ENCODE data around the gene HEATR1. TPM values are rescaled to one million over a fixed set of nuclear protein-coding genes. Genes with fewer than 3 reads are reported as not detected.

Gene HEATR1
- polyA plus RNA-seq, 1 of the 3 experiments (the other 2 are of a cell fraction), result 10.6 TPM

DNA sequence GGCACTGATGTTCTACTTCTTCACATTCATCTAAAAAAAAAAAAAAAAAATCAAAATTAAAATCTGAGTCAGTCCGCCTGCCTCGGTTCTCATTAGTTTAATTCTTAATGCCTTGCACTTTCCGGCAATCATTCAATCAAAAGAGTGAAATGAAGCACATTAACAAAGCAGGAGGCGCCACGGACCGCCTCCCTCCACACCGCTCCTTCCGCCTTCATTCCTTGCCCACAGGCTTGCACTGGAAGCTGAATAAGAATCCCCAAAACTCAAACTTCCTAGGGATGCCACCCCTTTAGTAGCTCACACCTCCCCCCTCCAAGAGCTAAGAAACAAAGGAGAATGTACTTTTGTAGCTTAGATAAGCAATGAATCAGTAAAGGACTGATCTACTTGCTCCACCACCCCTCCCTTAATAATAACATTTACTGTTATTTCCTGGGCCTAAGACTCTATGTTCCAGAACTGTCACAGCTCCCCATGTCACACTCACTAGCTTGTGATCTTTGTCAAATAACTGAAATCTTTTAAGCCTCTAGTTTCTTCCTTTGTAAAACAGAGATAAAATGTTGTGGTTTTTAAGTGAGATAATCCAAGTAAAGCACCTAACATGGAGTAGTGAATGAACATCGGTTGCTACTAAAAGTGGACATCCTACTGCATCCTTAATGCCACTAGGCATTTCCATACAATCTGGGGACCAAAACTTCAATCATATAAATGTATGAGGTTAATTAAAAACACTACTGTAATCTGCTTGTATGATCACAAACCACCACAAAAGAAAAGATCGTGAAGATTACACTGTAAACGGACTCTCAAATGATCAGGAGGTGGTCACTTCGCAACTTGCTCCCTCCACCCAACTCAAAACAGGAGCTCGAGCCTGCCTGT, 53.1 kb downstream of the HEATR1 start:
- Histone ChIP-seq H3K27ac (ENCODE audit: low read depth in 2 of 2, low read length in 1 of 2) (no peak overlapping the region), H3K9me2 (no peaks in the 10 kb centered on the region), H4K20me1 (ENCODE audit: insufficient read depth) (no peaks in the 10 kb centered on the region), H3K9me3 (no peaks in the 10 kb centered on the region), H2AFZ (ENCODE audit: low read depth) (no peak overlapping the region), H3K9ac (no peak overlapping the region), H3K4me2 (no peak overlapping the region), H3K79me2 (ENCODE audit: insufficient read depth) (no peaks in the 10 kb centered on the region), H3K27me3 (ENCODE audit: insufficient read depth) (no peaks in the 10 kb centered on the region), H3K4me3 (ENCODE audit: low read depth in 2 of 2, low read length in 1 of 2) (no peak overlapping the region), H3F3A (replicated peaks; ENCODE audit: insufficient read depth) (no peaks in the 10 kb centered on the region), H3K36me3 (replicated peaks in 1 of 2; ENCODE audit: control insufficient read depth in 1 of 2, insufficient read depth in 2 of 2, low read length in 1 of 2) (peaks cover 89 to 99% of the 10 kb centered on the region in 2 experiments), H3K4me1 (ENCODE audit: control insufficient read depth in 1 of 2, insufficient read depth in 2 of 2, low read depth in 1 of 2, low read length in 1 of 2) (no peaks in the 10 kb centered on the region)
- no peak for DNase-seq
- POLR2A ChIA-PET, result interaction anchor here (0.5 kb wide), 1 partner anchor 217 kb away, joined by 5 read pairs; no protein-coding TSS in a partner anchor
- CTCF ChIA-PET, result interaction anchor here (1.0 to 1.5 kb wide), 3 partner anchors 9 to 21 kb away, joined by 3 read pairs; no protein-coding TSS in a partner anchor
- TF ChIP-seq TAF1 (IDR thresholded peaks at IDR 0.05; ENCODE audit: borderline replicate concordance, low read depth, low read length), result no peak
- TF ChIP-seq CHD2 (IDR thresholded peaks at IDR 0.05; ENCODE audit: low read length, partially characterized antibody), result no peak
- TF ChIP-seq YY1 (IDR thresholded peaks at IDR 0.05; ENCODE audit: low read depth), result no peak
- TF ChIP-seq SMC3 (IDR thresholded peaks at IDR 0.05; ENCODE audit: low read depth, low read length), result no peak
- TF ChIP-seq, protein P1, sequence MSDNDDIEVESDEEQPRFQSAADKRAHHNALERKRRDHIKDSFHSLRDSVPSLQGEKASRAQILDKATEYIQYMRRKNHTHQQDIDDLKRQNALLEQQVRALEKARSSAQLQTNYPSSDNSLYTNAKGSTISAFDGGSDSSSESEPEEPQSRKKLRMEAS (IDR thresholded peaks at IDR 0.05; ENCODE audit: low read depth), result no peak
- TF ChIP-seq, protein P2, sequence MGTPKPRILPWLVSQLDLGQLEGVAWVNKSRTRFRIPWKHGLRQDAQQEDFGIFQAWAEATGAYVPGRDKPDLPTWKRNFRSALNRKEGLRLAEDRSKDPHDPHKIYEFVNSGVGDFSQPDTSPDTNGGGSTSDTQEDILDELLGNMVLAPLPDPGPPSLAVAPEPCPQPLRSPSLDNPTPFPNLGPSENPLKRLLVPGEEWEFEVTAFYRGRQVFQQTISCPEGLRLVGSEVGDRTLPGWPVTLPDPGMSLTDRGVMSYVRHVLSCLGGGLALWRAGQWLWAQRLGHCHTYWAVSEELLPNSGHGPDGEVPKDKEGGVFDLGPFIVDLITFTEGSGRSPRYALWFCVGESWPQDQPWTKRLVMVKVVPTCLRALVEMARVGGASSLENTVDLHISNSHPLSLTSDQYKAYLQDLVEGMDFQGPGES (IDR thresholded peaks at IDR 0.05; ENCODE audit: low read depth, low read length), result no peak
- TF ChIP-seq, protein P3, sequence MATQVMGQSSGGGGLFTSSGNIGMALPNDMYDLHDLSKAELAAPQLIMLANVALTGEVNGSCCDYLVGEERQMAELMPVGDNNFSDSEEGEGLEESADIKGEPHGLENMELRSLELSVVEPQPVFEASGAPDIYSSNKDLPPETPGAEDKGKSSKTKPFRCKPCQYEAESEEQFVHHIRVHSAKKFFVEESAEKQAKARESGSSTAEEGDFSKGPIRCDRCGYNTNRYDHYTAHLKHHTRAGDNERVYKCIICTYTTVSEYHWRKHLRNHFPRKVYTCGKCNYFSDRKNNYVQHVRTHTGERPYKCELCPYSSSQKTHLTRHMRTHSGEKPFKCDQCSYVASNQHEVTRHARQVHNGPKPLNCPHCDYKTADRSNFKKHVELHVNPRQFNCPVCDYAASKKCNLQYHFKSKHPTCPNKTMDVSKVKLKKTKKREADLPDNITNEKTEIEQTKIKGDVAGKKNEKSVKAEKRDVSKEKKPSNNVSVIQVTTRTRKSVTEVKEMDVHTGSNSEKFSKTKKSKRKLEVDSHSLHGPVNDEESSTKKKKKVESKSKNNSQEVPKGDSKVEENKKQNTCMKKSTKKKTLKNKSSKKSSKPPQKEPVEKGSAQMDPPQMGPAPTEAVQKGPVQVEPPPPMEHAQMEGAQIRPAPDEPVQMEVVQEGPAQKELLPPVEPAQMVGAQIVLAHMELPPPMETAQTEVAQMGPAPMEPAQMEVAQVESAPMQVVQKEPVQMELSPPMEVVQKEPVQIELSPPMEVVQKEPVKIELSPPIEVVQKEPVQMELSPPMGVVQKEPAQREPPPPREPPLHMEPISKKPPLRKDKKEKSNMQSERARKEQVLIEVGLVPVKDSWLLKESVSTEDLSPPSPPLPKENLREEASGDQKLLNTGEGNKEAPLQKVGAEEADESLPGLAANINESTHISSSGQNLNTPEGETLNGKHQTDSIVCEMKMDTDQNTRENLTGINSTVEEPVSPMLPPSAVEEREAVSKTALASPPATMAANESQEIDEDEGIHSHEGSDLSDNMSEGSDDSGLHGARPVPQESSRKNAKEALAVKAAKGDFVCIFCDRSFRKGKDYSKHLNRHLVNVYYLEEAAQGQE (IDR thresholded peaks at IDR 0.05; ENCODE audit: low read depth, low read length), result no peak
- TF ChIP-seq FOSL2 (IDR thresholded peaks at IDR 0.05; ENCODE audit: borderline replicate concordance, low read depth), result no peak
- TF ChIP-seq NFIC (IDR thresholded peaks at IDR 0.05; ENCODE audit: borderline replicate concordance), result no peak
- no peak for TF ChIP-seq ELF1 (IDR thresholded peaks at IDR 0.05)
- 93% methylated on average over 13 of the region's 13 CpGs for WGBS (ENCODE audit: low lambda C conversion rate)
